ENCODE data around the gene OR6S1.

The OR6S1 gene, protein sequence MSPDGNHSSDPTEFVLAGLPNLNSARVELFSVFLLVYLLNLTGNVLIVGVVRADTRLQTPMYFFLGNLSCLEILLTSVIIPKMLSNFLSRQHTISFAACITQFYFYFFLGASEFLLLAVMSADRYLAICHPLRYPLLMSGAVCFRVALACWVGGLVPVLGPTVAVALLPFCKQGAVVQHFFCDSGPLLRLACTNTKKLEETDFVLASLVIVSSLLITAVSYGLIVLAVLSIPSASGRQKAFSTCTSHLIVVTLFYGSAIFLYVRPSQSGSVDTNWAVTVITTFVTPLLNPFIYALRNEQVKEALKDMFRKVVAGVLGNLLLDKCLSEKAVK

DNA sequence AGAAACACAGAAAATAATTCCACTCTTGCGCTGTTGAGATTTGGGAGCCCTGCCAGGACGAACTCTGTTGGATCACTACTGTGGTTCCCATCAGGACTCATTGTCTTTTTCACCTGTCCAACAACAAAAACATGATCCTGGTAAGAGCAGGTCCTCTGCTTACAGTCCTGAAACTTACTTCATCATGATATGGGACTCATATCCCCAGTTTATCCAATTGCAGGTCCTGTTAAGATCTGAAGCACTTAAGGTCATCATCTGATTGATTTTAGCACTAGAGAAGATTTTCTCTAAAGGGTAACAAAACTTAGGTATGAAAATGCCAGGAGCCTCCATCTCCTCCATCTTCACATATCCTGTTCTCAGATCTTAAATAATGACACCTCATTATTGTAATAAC is at the start of gene OR6S1:
TSS of gene OR6S1 (minus strand) at position 101 of the 400 bp plus-strand sequence. CDS start at position 101, 0 bp downstream.
- DNase-seq: no peak

DNA sequence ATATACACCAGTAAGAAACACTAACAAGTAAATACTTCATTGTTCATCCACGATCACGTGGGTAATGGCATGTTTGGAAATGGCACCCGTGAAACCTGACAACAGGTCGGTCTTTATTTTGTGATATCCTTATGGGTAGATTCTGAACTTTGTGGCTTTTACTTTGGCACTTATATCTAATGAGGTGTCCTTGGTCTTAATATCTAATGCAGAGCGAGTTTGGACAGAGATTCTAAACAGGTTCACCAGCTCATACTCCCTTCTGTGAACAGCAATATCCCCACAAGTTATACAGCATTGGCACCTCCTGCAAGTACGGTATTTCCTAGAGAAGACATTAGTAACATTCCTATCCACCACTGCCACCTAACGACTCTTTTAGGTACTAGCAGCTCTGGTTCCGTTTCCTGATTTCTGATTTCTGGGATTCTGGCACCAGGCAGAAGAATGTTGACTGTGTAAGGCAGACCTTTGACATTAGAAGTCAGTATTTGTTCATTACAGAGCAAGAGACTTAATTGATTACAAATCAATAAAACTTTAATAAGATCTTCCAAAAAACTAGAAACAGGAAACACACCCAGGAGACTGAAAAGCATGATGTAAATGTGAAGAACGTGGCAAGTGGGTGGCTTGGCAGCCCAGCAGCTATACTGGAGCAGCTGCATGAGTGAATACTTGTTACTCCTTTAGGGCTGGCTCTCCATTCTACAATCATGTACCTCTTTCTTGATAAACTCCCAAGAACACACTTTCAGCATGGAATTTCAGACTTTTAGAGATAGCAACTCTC is 49.6 kb upstream of the OR6S1 start:
- peak in 5 of 6 experiments; percentile 18 to 75 (median 37) for DNase-seq

DNA sequence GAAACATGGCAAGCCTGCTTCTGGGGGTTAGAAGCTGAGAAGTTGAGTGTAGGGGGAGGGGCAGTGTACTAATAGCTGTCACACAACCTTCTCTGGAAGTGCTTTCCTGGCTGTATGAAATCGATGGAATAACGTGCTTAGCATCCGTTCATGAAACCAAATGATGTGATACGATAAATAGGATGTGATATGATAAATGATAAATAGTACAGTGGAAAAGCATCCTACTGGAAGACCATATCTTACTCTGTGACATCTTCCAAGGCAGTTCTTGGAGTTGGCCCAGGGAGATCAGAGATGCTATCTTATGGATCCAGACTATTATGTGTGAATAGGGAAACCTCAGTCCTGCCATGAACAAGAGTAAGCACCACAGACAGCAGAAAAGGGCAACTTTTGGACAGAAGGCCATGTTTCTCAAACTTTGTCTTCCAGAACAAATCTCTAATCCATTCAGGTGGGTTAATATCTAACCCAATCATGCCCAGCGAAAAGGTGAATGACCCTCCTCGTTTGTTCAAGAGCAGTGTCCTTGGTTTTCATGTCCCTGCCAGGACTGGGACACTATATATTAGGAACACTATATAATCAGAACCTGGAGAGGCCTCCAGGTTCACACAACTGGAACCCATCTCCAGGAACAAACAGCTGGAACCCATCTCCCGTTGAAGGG is 46.8 kb upstream of the OR6S1 start, which contains the start of gene ANG:
TSS of gene ANG (plus strand) at position 598 of the 673 bp plus-strand sequence. CDS start 4,801 bp downstream, outside the sequence.
- DNase-seq: no peak

DNA sequence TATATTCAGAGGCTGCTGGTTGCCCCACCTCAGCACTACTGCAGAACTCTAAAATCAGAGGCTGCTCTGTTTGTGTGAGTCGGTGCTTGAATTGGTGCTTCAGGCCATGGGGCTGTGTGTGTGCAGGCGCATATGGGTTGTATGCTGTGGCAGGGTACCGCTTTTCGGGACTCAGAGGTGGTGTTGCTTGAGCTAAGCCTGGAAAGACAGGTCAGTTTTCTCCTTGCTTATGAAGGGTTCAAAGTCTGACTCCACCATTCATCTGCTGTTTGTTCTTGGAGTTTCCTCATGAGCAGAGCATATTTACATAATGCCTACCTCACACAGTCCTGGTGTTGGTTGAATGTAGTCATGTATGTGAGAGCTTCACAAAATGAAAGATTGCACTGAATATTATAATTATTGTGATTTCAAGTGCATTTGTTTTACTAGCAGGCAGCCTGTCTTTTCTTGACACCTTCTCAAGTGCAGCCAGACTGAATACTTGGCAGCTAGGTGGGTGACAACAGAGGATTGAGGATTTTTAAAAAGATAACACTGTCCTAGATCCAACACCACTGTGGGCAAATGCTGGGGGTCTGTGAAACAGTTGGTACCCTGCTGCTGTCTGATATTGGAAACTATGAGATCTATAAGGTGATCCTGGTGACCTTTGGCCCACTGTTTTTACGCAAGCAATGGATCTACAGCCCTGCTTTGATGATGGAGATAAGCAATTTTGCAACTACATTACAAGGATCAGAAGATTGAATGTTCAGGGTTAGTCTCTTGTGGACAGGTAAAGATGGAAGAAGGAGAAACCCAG is 46.1 kb upstream of the OR6S1 start:
- DNase-seq: no peak

DNA sequence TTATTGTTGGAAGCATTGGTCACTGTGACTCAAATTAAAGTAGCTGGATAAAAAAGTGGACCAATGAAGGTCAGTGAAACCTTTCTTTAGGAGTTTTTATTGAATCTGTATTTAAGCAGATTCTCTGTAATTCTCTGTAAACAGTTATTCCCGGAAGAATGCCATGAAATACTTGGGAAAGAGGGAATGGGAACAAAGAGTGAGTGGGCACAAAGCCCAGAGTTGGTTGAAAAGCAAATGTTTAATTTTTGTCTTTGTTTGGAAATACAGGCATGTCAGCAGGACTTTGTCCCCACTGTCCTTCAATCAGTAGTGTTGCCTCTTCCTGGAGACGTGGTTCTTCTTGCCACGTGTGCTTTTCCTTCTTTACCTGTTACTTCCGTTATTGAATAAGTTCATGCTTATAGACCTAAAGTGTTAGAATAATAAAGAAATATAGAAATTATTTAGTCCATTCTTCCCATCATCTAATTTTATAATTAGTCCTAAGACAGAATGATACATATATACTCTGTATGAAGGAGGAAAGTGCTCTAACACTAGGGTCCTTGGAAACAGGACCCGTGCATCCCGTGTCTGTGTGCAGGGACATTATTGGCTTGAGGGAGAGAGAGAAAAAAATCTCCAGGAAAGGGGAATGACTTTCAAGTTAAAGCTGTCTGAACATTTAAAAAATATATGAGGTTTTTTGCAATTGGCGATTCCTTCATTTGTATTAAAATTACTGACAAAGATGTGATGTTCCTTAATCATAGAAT is 45.1 kb upstream of the OR6S1 start:
- DNase-seq: no peak

DNA sequence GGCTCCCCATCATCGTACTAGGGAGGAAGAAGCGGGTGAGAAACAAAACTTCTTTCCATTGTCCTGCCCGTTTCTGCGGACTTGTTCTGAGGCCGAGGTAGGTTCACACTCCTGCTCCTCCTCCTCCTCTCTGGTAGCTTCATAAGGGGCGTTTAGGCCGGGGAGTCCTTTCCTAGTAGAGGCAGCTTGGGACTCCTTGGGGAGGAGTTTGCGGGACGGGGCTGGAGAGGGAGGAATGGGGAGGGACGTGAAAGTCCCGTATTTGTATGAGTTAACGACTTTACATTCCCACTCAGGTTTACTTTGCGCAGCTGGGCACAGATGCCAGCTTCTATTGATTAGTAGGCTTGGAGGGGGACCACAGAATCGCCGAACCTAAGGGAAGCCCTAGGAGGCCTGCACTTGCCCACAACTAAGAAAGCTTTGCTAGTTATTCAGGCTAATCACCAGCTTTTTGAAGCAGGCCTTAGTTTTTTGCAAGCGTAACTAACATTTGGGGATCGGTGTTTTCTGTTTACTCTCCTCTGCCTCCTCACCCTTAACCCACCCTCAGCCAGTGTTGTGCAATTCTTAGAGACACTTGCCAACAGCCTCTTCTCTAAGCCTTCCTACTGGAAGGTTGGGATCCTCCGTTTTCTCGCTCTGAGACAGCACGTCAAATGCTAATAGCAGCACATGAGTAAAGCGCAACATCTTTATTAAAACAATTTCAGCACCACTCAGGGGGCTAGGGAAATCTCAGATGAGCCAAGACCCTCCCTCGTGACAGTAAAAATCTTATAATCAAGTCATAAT is 43.4 kb upstream of the OR6S1 start:
- no peak for DNase-seq

DNA sequence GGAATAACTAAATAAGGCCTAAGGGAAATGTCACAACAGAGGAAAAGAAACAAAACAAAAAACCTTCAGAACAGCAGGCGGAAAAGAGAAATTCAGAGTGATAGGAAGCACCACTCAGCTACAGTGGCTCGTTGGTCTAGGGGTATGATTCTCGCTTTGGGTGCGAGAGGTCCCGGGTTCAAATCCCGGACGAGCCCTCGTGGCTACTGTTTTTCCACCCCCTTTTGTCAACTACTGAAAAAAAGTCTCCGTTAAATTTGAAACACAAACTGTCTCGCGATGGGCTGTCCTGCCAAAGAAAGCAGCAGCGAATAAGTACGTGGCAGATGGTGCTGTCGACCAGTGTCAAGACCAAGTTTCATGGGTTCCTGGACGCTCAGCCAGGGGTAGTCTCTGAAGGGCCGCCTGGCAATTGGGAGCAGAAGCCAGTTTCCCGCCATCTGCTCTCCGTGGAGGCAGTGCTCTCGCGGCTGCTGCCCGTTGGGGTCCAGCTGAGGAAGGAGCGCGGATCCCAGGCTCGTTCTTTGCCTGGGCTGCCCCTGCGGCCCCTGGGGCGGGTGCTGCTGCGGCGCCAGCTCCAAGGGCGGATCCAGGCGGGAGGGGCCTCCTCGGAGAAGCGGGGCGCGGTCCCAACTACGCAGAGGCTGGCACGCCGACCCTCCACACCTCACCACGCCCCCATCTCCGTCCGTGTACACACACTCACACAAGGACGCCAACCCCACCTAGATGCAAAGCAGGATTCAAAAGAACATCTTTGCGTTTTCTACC is 42.6 kb upstream of the OR6S1 start, which contains the start of gene RNASE4:
TSS of gene RNASE4 (plus strand) at position 670 of the 771 bp plus-strand sequence. CDS start 14,812 bp downstream, outside the sequence.
- peak; percentile 67 to 91 (median 76) for DNase-seq

DNA sequence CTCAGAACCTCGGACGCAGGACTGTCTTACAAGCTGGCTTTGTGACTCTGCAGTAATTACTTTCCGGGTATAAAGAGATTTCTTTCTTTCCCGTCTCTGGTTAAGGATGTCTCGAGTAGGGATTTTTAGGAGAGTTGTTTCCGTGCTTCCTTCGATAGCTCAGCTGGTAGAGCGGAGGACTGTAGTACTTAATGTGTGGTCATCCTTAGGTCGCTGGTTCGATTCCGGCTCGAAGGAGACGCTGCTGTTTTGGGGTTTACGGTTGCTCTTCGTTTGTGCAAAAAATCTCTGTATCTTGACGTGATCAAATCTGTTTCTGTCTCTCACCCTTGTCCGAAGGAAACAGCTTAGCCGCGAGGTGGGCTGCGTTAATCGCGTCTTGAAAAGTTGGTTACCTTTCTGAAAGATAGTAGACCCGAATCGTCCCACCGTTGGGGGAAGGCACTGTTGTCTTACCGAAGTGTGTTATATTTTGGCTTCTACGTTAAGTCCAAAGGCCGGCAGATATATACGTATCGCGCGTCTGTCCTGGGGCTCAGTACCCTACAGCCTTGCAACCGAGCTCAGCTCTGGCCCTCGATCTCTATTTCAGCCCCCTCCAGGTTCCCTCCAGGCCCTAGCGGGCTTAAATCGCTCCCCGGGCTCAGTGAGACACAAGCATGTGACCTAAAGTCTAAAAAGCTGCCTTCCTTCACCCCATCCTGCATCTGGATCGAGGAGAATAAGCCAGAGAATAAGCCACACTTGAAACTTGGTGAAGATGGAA is 41.8 kb upstream of the OR6S1 start:
- DNase-seq: peak; percentile 58 to 91 (median 77)

DNA sequence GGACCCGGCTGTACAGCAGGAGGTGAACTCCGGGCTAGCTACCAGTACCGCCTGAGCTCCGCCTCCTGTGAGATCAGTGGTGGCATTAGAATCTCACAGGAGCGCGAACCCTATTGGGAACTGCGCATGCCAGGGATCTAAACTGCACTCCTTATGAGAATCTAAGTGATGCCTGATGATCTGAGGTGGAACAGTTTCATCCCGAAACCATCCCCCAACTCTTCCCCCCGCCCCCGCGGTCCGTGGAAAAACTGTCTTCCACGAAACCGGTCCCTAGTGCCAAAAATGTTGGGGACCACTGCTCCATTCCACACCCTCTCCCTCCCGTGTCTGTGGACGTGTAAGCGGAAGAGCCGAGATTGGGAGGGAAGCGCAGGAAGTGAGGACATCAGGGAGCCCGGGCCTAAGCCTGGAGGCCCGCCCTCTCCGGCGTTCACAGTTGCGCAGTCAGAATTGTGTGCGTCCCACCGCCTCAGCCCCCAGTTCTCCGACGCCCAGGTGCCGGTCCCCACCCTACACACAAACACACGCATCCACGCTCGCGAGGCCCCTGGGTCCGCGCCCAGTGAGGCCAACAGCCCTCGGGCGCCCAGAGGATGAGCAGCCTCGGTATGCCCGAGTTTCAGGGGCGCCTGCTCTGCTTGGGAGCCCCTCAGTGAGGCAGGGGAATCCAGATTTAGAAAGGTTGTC is 41.1 kb upstream of the OR6S1 start:
- DNase-seq: peak; percentile 71 to 91 (median 77)

DNA sequence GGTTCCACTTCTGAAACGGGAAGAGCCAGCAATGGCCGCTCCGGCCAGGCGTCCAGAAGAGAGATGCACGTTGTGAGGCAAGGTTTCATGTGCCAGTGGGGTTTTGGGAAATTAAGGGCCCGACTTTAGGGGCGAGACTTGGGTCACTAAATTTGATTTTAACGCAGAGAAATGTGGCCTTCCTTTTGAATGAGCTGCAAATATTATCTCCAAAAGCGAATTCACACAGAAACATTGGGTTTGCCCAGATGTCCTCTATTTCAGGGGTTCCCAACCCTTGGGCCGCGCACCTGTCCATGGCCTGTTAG is 40.6 kb upstream of the OR6S1 start:
- peak in 1 of 6 experiments; percentile 46 for DNase-seq

DNA sequence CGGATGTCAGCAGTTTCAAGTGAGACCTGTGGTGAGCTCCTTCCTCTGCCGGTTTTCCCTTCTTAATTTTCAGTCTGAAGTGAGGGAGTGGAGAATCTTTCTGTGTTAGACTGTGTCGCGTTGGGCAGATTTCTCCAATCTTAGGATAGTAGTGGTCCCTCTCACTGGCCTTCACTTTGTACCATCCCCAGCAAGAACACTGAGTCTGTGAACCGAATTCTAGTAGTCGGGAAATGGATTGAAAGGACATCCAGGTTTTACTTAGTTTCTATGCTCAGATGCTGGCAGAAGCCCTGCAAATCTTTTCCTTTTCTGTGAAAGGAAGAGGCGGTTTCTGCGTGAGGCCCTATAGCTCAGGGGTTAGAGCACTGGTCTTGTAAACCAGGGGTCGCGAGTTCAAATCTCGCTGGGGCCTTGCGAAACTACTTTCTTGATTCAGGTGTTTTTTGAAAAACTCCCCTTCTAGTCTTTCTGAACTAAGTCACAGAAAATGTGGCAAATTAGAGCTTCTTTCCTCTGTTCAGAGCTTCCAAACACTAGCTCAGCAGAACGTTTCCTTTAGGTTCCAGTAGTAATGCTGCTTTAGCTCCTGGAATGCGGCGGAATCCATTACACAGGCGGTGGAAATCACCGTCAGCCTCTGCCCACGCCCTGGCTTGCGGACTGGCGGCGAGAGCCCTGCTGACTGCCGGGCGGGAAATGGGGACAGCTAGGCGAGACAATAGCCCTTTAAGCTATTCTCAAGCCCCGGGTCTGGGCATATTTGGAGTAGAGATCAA is 40.0 kb upstream of the OR6S1 start:
- DNase-seq: peak; percentile 75 to 92 (median 83)

DNA sequence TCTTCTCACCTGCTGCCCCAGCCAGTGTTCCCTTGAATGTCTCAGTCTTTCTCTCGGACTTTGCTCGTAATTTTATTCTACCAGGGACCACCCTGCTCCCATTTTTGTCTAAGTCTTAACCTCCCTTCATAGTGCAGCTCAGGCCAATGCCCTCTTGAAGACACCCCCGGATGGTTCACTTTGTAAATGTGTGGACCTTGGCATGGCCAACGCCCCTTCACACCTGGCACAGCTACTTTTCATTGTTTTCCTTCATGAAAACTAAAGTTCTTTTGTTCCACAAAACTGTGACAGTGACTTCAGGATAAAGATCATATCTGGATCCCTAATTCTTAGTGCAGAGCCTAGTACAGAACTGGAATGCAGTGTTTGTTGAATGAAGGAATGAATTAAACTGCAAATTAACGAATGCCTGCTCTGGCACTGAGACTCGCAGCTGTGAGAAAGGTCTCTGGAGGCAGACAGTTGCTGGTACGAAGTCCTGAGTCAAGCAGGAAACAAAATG is 39.4 kb upstream of the OR6S1 start:
- DNase-seq: peak in 1 of 6 experiments; percentile 33

DNA sequence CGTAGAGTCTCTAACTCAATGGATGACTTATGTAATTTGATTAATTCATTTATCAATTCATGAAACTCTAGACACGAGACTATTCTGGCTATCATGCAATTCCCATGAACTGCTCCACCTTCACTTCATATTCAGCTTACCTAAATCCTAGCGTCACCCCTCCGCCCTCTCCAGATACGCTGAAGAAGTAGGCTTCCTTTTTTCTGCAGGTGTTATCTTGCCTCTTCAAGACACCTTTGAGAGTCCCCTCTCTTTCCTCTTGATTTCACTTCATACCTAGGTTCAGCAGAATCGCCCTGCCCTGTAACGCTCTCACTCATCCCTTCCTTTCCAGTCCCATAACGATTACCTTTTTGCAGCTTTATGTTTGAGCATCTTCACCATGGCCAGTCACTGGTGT is 38.9 kb upstream of the OR6S1 start:
- no peak for DNase-seq

DNA sequence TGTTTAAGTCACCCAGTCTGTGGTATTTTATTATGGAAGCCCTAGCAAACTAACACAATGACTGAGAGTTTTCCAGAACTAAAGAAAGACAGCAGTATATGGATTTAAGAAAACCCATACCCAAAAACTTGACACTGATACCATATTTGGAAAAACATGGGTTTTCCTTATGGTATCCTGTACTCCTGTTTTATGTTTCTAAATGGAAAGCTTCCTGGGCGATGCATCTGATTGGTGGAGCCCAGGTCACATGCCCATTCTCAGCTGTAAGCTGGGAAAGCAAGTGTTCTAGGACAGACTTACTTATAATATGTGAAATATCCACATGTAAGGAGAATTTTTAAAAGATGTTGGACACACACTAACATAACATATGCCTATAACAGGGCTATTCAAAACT is 38.4 kb upstream of the OR6S1 start:
- DNase-seq: peak in 1 of 6 experiments; percentile 7

DNA sequence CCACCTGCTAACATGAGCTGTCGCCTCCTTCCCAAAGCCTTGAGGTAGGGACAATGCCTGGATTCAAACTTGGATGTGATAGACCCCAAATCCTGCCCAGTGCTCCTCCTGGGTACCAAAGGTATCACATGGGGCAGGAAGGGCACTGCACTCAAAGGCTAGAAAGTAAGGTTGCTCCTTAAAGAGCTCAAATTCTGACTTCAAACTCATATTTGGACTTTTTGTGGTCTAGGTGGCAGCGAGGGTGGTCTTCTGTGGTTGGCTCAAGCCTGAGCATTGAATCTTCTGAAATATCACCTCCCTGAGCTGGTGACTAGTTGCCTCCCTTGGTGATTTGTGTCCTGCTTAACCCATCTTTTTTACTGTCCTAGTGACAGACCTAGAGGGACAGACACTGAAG is 34.6 kb upstream of the OR6S1 start:
- DNase-seq: no peak

DNA sequence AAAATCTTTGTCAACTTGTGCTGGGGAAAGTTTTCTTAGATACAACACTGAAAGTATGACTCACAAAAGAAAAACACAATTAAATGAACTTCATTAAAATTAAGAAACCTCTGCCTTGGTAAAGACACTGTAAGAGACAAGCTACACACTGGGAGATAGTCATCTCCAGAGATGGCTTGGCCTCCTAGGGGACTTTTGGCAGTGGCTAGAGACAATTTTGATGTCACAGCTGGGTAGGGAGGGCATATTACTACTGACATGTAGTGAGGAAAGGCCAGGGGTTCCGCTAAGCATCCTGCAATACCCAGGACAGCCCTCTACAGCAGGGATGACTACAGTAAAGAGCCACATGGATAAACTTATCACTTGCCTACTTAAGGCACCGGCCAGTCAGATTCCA is 34.2 kb upstream of the OR6S1 start:
- no peak for DNase-seq

DNA sequence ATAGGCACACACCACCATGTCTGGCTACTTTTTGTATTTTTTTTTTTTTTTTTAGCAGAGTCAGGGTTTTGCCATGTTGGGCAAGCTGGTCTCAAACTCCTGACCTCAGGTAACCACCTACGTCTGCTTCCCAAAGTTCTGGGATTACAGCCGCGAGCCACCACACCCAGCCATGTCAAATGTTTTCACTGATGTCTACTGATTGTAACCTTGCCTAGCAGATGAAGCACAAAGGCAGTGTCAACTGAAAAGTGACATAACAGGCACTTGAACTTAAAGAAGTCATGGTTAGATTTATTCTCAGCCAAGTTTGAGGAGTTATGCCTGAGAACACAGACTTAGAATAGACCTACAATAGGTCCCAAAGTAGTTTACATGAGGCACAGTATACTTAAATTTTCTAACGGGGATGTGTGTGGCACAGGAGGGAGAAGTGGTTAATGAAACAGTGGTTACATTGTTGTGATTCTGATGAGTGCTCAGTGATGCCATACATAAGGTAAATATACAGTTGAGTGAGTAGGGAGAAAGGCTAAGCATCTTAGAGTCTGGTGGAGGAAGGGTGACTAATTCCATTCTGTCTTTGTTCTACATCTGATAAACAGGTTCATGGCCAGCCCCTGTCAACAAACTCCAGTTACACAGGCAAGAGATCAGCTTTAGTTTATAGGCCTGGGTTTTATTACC is 30.2 kb upstream of the OR6S1 start:
- DNase-seq: no peak
